Epithelial cell of esophagus (primary cell): ENCODE measurements around the gene BCAS4.

Source experiments
- DNase-seq: peaks from one replicate; pipeline ENCODE4 v3.0.0; 2010; ENCODE audit warnings: low read depth
- H3K4me3 ChIP-seq: 2 replicates; pipeline ENCODE4 v1.5.1; 2011; ENCODE audit warnings: mild to moderate bottlenecking, low read length, control low read depth
- CTCF ChIP-seq: IDR thresholded peaks from 2 replicates; pipeline ENCODE4 v1.5.1; 2011; ENCODE audit warnings: low read depth, mild to moderate bottlenecking, low read length, control low read depth, inconsistent platforms; ENCODE audit not compliant: insufficient read depth; ENCODE audit errors: missing control alignments

BCAS4 gene

GRCh38 chr20:50837532-50838321 is 42.9 kb downstream of the BCAS4 start:
- H3K4me3 ChIP-seq: no peak overlapping the region
- TF ChIP-seq CTCF: no peak
- DNase-seq: peak; percentile 63

GRCh38 chr20:50838322-50838625 is 43.4 kb downstream of the BCAS4 start:
- DNase-seq: no peak
- no peak for TF ChIP-seq CTCF

GRCh38 chr20:50838707-50839385 is 44.0 kb downstream of the BCAS4 start:
- peak; percentile 73 for DNase-seq
- no peak for TF ChIP-seq CTCF
- H3K4me3 ChIP-seq: no peak overlapping the region

More at GRCh38 chr20:50838322-50838625, 43.4 kb downstream of the BCAS4 start:
- H3K4me3 ChIP-seq: no peak overlapping the region

- no peak for TF ChIP-seq CTCF
- DNase-seq: no peak
- no peak overlapping the region for H3K4me3 ChIP-seq
These were observed 48.0 kb downstream of the BCAS4 start for GRCh38 chr20:50842821-50843220.

GRCh38 chr20:50843331-50844276 is 48.7 kb downstream of the BCAS4 start:
- H3K4me3 ChIP-seq: no peak overlapping the region
- DNase-seq: peak; percentile 85
- no peak for TF ChIP-seq CTCF

- peak; percentile 100 for DNase-seq
- TF ChIP-seq CTCF: no peak
- H3K4me3 ChIP-seq: no peak overlapping the region
These were observed 49.7 kb downstream of the BCAS4 start for GRCh38 chr20:50844430-50845100.
